ENCODE measurements around the gene CACNA2D3.

GRCh38 chr3:54773271-54773670, 650.9 kb downstream of the CACNA2D3 start:
- TF ChIP-seq EZH2 (IDR thresholded peaks at IDR 0.05) = no peak
- no peak for TF ChIP-seq POLR2AphosphoS5 (IDR thresholded peaks at IDR 0.05; ENCODE audit: borderline replicate concordance, low read depth, low read length)
